ENCODE data around the gene RECQL.

Gene RECQL, protein sequence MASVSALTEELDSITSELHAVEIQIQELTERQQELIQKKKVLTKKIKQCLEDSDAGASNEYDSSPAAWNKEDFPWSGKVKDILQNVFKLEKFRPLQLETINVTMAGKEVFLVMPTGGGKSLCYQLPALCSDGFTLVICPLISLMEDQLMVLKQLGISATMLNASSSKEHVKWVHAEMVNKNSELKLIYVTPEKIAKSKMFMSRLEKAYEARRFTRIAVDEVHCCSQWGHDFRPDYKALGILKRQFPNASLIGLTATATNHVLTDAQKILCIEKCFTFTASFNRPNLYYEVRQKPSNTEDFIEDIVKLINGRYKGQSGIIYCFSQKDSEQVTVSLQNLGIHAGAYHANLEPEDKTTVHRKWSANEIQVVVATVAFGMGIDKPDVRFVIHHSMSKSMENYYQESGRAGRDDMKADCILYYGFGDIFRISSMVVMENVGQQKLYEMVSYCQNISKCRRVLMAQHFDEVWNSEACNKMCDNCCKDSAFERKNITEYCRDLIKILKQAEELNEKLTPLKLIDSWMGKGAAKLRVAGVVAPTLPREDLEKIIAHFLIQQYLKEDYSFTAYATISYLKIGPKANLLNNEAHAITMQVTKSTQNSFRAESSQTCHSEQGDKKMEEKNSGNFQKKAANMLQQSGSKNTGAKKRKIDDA

GRCh38 chr12:21501258-21502163 is at the start of gene RECQL, which contains the start of gene GOLT1B:
Gene RECQL, minus strand, starts transcription at chr12:21501635. Its CDS starts 2,065 bp downstream, at chr12:21499570.
Gene GOLT1B, plus strand, starts transcription at chr12:21501789. Its CDS starts 135 bp downstream, at chr12:21501924.
- DNase-seq, result peak; percentile 97

GRCh38 chr12:21547437-21547836 is 46.0 kb upstream of the RECQL start:
- DNase-seq, result no peak

- DNase-seq, result no peak
These were observed 45.3 kb upstream of the RECQL start for GRCh38 chr12:21546716-21547115.

- DNase-seq, result no peak
These were observed 44.1 kb upstream of the RECQL start for GRCh38 chr12:21545557-21545956.

DNA sequence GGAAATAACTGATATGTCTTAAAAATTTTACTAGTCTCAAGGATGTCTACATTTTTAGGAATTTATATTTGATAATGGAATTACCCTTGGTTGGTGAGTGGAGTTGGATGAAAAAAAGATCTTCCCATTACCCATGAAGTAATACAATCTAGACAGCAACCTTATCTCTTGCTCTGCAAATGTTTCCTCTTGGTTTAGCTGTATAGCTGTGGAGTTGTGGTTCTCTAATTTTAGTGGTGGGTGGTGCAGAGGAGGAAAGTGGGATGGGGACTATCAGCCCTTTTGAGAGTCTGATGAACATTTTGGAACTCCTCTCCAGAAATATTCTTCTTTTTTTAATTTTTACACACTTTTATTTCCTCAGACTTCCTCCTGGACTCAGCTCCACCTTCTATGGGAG is 41.7 kb upstream of the RECQL start:
- no peak for DNase-seq

GRCh38 chr12:21542403-21542802 is 41.0 kb upstream of the RECQL start:
- DNase-seq, result no peak

DNA sequence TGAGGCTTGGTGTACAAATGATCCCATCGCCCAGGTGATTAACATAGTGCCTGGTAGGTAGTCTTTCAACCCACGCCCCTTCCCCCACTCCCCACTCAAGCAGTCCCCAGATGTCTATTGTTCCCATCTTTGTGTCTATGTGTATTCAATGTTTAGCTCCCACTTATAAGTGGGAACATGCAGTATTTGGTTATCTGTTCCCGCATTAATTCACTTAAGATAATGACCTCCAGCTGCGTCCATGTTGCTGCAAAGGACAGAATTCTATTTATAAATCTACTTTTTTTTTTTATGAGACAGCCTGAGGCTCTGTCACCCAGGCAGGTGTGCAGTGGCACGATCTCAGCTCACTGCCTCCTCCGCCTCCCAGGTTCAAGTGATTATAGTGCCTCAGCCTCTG is 40.3 kb upstream of the RECQL start:
- peak; percentile 52 for DNase-seq

DNA sequence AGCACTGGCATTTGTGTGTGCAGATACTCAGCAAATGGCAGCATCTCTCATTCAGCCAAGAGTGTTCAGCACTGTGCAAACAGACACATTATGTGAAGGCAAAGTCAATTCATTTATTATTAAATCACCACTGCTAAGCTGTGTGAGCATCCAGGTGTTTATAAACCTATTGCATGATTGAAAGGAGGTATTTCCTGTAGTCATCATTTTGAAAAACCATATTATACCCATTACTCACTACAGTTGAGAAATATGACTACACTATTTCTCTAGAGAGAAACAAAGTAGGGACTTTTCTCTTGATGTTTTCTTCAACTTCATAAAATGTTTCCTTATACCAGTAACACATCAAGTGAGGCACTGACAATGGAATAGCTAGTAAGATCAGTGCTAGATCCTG is 38.4 kb upstream of the RECQL start:
- no peak for DNase-seq

DNA sequence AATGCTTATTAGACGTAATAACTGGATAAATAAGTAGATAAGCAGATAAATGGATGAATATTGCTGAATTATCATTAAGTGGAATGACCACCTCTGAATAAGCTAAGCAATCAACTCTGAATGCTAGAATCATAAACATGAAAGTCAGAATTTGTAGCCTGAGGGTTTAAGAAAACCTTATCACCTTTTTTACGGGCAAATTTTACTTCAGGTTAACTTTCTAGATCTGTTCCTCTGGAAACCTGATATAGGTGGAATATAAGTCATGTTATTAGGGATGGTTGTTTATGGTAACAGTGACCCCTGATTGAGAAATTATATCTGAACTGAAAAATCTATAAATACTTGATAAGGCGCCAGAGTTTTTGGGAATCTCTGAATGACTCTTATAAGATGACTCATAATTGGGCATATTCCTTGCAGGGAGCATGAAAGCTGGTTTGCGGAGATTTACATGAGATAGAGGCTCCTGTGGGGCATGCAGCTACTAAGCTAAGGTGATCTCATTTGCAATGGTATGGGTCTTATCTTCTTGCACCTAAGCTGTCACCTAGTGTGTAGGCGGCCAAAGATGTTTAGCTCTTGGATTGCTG is 36.7 kb upstream of the RECQL start:
- no peak for DNase-seq

DNA sequence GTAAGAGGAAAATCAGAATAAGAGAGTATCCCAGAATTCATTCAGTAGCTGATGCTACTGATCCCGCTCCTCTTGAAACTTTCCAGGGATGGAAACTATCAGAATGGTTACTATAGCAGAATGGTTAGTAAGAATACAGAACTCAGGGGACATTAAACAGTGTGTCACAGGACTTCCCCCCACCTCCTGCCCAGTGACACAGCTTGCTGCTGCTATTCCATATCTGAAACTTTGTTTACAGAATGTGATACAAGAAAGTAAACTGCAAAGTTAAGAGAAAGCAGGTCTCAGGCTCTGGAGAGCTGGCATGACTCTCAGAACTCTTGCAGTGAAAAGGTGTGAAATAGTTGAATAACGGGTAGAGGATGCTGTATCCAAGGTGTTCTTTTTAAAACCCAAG is 28.0 kb upstream of the RECQL start:
- DNase-seq, result no peak

- DNase-seq, result no peak
These were observed 27.5 kb upstream of the RECQL start for GRCh38 chr12:21528953-21529352.

DNA sequence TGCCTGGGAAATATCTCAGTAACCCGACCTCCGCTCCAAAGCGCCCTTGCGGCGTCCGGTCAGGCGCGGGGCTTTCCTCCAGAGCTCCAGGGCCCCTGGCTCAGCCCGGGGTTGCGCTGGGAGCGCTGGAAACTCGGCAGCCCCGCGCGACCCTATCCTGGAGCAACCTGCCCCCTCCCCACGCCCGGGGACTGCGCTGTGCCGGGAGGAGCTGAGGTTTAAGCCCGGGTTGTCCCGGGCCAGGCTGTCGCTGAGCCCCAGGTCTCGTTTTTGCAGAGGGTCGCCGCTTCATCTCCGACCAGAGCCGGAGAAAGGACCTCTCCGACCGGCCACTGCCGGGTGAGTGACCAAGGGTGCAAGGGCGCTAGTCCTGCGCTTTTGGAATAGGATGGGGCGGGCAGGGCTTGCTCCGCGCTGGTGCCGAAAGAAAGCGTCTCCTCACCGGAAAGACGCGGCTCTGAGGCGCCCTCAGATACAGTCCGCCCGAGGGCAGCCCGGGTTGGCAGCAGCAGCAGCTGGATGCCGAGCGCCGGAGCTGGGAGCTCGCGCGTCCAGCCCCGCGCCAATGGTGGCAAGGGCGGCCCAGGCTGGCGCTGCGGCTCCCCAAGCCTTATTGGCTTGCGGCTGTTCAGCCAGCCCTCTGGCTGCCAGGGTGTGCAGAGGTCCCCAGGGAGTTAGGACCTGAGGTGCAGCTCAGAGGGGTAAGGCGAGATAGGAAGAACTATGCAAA is 26.2 kb upstream of the RECQL start:
- DNase-seq, result peak; percentile 59

DNA sequence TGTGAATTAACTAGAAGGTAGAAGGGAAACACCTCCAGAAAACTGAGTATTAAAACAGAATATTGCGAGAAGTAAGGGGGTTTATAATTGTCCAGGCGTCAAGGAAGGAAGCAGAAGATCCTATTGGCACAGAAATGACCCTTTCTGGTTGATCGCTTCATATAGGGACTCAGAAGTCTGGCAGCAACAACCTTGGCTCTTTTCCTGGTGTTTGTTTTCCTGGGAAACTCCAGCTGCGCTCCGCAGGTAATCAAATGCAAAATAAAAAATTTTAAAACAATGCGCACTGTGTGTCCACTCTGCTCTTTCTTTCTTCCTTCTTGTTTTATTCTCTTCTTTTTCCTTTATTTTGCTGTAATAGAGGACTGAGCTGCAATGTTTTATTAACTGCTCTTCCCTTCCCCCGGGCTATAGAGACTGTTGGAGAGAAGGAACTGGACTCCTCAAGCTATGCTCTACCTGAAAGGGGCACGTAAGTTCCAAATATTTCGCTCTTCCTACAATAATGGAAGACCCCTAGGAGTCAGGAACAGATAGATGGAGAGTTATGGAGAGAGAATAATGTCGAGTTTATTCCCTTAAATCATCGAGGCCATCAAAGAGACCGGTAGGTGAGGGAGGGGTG is 25.4 kb upstream of the RECQL start:
- no peak for DNase-seq

GRCh38 chr12:21526053-21526452 is 24.6 kb upstream of the RECQL start, which contains the start of gene SPX:
Gene SPX, plus strand, starts transcription at chr12:21526296. Its CDS starts 177 bp downstream, at chr12:21526473.
- DNase-seq, result no peak

GRCh38 chr12:21523148-21523547 is 21.7 kb upstream of the RECQL start:
- no peak for DNase-seq

GRCh38 chr12:21521541-21521940 is 20.1 kb upstream of the RECQL start:
- DNase-seq, result no peak

- DNase-seq, result no peak
These were observed 17.0 kb upstream of the RECQL start for GRCh38 chr12:21518451-21518850.

GRCh38 chr12:21516281-21516680 is 14.8 kb upstream of the RECQL start:
- DNase-seq, result no peak

DNA sequence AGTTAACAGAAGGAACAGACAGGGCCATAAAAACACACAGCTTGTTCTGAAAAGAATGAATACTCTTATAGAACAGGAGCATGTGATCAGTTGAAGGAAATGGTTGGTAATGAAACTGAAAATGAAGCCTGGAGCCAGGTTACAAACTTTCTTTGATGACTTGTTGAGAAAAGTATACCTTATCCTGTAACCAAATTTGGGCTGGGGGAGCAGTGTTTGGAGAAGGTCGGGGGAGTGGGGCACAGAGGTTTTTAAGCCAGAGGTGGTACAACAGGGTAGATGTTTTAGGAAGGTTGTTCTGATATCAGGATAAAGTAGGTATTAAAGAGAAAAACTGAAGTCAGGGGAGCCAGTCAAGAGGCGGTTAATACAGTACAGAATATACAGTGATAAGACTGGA is 8.3 kb upstream of the RECQL start:
- DNase-seq, result no peak

- no peak for DNase-seq
These were observed 6.4 kb upstream of the RECQL start for GRCh38 chr12:21507849-21508248.

DNA sequence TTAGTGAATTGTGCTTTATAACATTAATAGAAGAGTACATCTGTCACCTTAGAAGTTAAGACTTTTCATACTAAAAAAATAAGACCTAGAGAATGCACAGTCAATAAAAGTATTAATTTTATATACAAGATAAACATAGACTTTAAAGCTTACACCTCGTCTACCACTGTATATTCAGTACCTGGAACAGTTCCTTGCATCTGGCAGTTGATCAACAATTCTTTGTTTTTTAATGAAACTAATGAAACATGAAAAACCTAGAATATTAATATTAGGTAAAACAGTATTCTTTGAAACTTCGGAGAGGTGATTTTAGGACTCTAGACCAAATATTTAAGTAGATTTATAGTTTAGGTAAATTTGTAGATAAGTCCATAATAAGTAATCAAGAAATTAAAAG is 4.5 kb upstream of the RECQL start:
- no peak for DNase-seq

GRCh38 chr12:21502872-21503271 is 1.4 kb upstream of the RECQL start:
- no peak for DNase-seq

Data from NCI-H1417 treated with DMSO at 0.1 percent for 48 hours (cell line).